Thyroid gland (tissue), 4 donors: ENCODE data around the gene SOX12. TPM values are rescaled to one million over a fixed set of nuclear protein-coding genes. Genes with fewer than 3 reads are reported as not detected.
A peak's percentile ranks its signal among the peaks of the same experiment; 100 is the strongest.

Source experiments
- DNase-seq, 2 donors: peaks; one replicate each; pipeline ENCODE4 v3.0.0-alpha.2; 2019
- H3K27ac ChIP-seq, 3 donors: fragments of 200-600 bp; sonication (generic); 1 replicate in 2 of 3; 2 replicates in 1 of 3; pipeline ENCODE4 v1.5.1; 2016 to 2019; ENCODE audit warnings: mild to moderate bottlenecking in 1 of 3, moderate library complexity in 1 of 3
- H3K27me3 ChIP-seq: fragments of 200-600 bp; sonication (generic); one replicate; pipeline ENCODE4 v1.5.1; 2019
- H3K36me3 ChIP-seq, 2 donors: fragments of 200-600 bp; sonication (generic); one replicate each; pipeline ENCODE4 v1.5.1; 2016 to 2019
- H3K4me1 ChIP-seq, 2 donors: fragments of 200-600 bp; sonication (generic); one replicate each; pipeline ENCODE4 v1.5.1; 2017 to 2019
- H3K4me3 ChIP-seq, 3 donors: fragments of 200-600 bp; sonication (generic); replicated peaks in 1 of 3; 1 replicate in 2 of 3; 2 replicates in 1 of 3; pipeline ENCODE4 v1.5.1; 2016; ENCODE audit warnings: mild to moderate bottlenecking in 1 of 3
- H3K9me3 ChIP-seq: fragments of 200-600 bp; sonication (generic); one replicate; pipeline ENCODE4 v1.5.1; 2017
- CTCF ChIP-seq, 6 experiments: fragments of 200-600 bp in 3 of 6; fragments of 450-650 bp in 3 of 6; sonication (generic) in 3 of 6; IDR thresholded peaks; one replicate each; pipeline ENCODE4 v1.5.1; 2016 to 2019; ENCODE audit warnings: antibody characterized with exemption in 6 of 6, mild to moderate bottlenecking in 2 of 6, inconsistent platforms in 1 of 6, moderate library complexity in 1 of 6
- POLR2A ChIP-seq, 2 donors: fragments of 450-650 bp; IDR thresholded peaks; one replicate each; pipeline ENCODE4 v1.6.1; 2017; ENCODE audit warnings: antibody characterized with exemption in 2 of 2, mild to moderate bottlenecking in 2 of 2, moderate library complexity in 1 of 2
- WGBS, 2 donors: methylation state at CpG; one replicate each; pipeline ENCODE4 v1.1.5; 2017; 5-methylcytosine and 5-hydroxymethylcytosine counted together
- intact Hi-C: fragments of 100-400 bp; cut with DNase I; formaldehyde crosslinking; loops from one replicate; pipeline ENCODE4 v1.15.1; 2023
- total RNA-seq, 4 donors: library from RNA; depleted of rRNA; stranded (reverse); fragments of >200 nt; gene quantifications; one replicate each; pipeline ENCODE4 v1.2.3, GENCODE V29; 2016

The SOX12 gene
- total RNA-seq, 4 donors from 2014 or later = 7.1 to 12.9 (median 9.0) TPM

GRCh38 chr20:363319-364078 lies 38.1 kb downstream of the SOX12 start:
- intact Hi-C loops = loop anchor here (10.0 kb wide), 1 partner anchor 371 kb away; no protein-coding TSS in a partner anchor
- 86 to 88% methylated on average over 13 of the region's 13 CpGs for WGBS, 2 donors

GRCh38 chr20:364905-365794 lies 39.8 kb downstream of the SOX12 start:
- intact Hi-C loops = loop anchor here (10.0 kb wide), 1 partner anchor 370 kb away; no protein-coding TSS in a partner anchor
- Histone ChIP-seq H3K4me3 (no peak overlapping the region), H3K27ac (peak overlapping the region; percentile 30 to 76 (median 76)), H3K36me3 (no peaks in the 10 kb centered on the region), H3K27me3 (no peaks in the 10 kb centered on the region), H3K4me1 (peaks cover 15 to 22% of the 10 kb centered on the region in 2 donors), H3K9me3 (no peaks in the 10 kb centered on the region)
- no peak for TF ChIP-seq POLR2A (IDR thresholded peaks at IDR 0.05)
- TF ChIP-seq CTCF (IDR thresholded peaks at IDR 0.05) = no peak
- peak in 1 of 2 donors; percentile 40 for DNase-seq
- 88 to 89% methylated on average over 8 to 9 of the region's 9 CpGs for WGBS, 2 donors

More at GRCh38 chr20:363319-364078, 38.1 kb downstream of the SOX12 start:
- Histone ChIP-seq H3K4me1 (peaks cover 17 to 28% of the 10 kb centered on the region in 2 donors), H3K36me3 (no peaks in the 10 kb centered on the region), H3K27me3 (no peaks in the 10 kb centered on the region), H3K4me3 (no peak overlapping the region), H3K9me3 (no peaks in the 10 kb centered on the region), H3K27ac (no peak overlapping the region)
- DNase-seq = no peak
- TF ChIP-seq POLR2A (IDR thresholded peaks at IDR 0.05) = no peak
- TF ChIP-seq CTCF (IDR thresholded peaks at IDR 0.05) = no peak

GRCh38 chr20:366041-366718 lies 40.8 kb downstream of the SOX12 start:
- TF ChIP-seq POLR2A (IDR thresholded peaks at IDR 0.05) (peak in 1 of 2 donors; percentile 37), CTCF (IDR thresholded peaks at IDR 0.05) (no peak)
- H3K36me3 ChIP-seq = no peaks in the 10 kb centered on the region
- H3K27ac ChIP-seq = peak overlapping the region; percentile 30 to 76 (median 76)
- DNase-seq = peak; percentile 65
- H3K4me3 ChIP-seq = no peak overlapping the region
- 23 to 30% methylated on average over 7 of the region's 7 CpGs for WGBS, 2 donors
- no peaks in the 10 kb centered on the region for H3K27me3 ChIP-seq
- H3K9me3 ChIP-seq = no peaks in the 10 kb centered on the region
- intact Hi-C loops = loop anchor here (10.0 kb wide), 1 partner anchor 369 kb away; no protein-coding TSS in a partner anchor
- H3K4me1 ChIP-seq = peaks cover 23 to 32% of the 10 kb centered on the region in 2 donors

GRCh38 chr20:366719-367485 lies 41.5 kb downstream of the SOX12 start:
- TF ChIP-seq POLR2A (IDR thresholded peaks at IDR 0.05) (no peak), CTCF (IDR thresholded peaks at IDR 0.05) (no peak)
- DNase-seq = no peak
- Histone ChIP-seq H3K27me3 (no peaks in the 10 kb centered on the region), H3K4me3 (no peak overlapping the region), H3K4me1 (peaks cover 27 to 35% of the 10 kb centered on the region in 2 donors), H3K9me3 (no peaks in the 10 kb centered on the region), H3K36me3 (no peaks in the 10 kb centered on the region), H3K27ac (peak overlapping the region; percentile 30 to 76 (median 76))
- 76 to 77% methylated on average over 13 of the region's 13 CpGs for WGBS, 2 donors
- intact Hi-C loops = loop anchor here (10.0 kb wide), 1 partner anchor 368 kb away; no protein-coding TSS in a partner anchor
